Skeletal muscle tissue (tissue), 4 donors: Measurements from ENCODE around the gene LCNL1. TPM values are rescaled to one million over a fixed set of nuclear protein-coding genes. Genes with fewer than 3 reads are reported as not detected.

Source experiments
- H3K27ac ChIP-seq: one replicate; pipeline ENCODE4 v1.7.0; 2013; ENCODE audit warnings: mild to moderate bottlenecking, low read depth, low read length, inconsistent platforms
- H3K27me3 ChIP-seq, 3 donors: one replicate each; pipeline ENCODE4 v1.7.0; 2013; ENCODE audit warnings: low read length in 3 of 3; ENCODE audit not compliant: control insufficient read depth in 3 of 3, insufficient read depth in 3 of 3
- H3K36me3 ChIP-seq, 3 donors: one replicate each; pipeline ENCODE4 v1.7.0; 2013; ENCODE audit warnings: low read length in 3 of 3; ENCODE audit not compliant: control insufficient read depth in 3 of 3, insufficient read depth in 3 of 3
- H3K4me1 ChIP-seq, 3 donors: one replicate each; pipeline ENCODE4 v1.7.0; 2013; ENCODE audit warnings: low read length in 3 of 3, mild to moderate bottlenecking in 3 of 3; ENCODE audit not compliant: control insufficient read depth in 3 of 3, insufficient read depth in 3 of 3
- H3K4me3 ChIP-seq, 3 donors: one replicate each; pipeline ENCODE4 v1.7.0; 2013; ENCODE audit warnings: low read length in 3 of 3
- H3K9ac ChIP-seq, 3 donors: one replicate each; pipeline ENCODE4 v1.7.0; 2013; ENCODE audit warnings: low read length in 3 of 3, mild to moderate bottlenecking in 3 of 3, moderate library complexity in 2 of 3, low read depth in 1 of 3
- H3K9me3 ChIP-seq, 3 donors: one replicate each; pipeline ENCODE4 v1.7.0; 2013; ENCODE audit warnings: low read length in 3 of 3; ENCODE audit not compliant: control insufficient read depth in 3 of 3
- total RNA-seq: library from RNA; depleted of rRNA; stranded (reverse); fragments of >200 nt; gene quantifications from one replicate; pipeline ENCODE4 v1.2.3, GENCODE V29; 2014
- donor health status: Osteomylitis.

The LCNL1 gene
- total RNA-seq, 1 donor from 2014 or later = under 0.01 TPM

- Histone ChIP-seq H3K27me3 (no peaks in the 10 kb centered on the region), H3K4me3 (peak overlapping the region in 1 of 3 donors; percentile 90), H3K27ac (peak overlapping the region; percentile 97), H3K36me3 (peaks cover 25 to 32% (median 29%) of the 10 kb centered on the region in 3 donors), H3K4me1 (peaks cover 35 to 62% (median 50%) of the 10 kb centered on the region in 3 donors), H3K9me3 (peaks cover 0 to 2% (median 0%) of the 10 kb centered on the region in 3 donors), H3K9ac (peak overlapping the region in 1 of 3 donors; percentile 98)
These were observed 41.3 kb upstream of the LCNL1 start for GRCh38 chr9:136941231-136942111.

GRCh38 chr9:136942112-136942880 is 40.5 kb upstream of the LCNL1 start:
- Histone ChIP-seq H3K27me3 (no peaks in the 10 kb centered on the region), H3K4me1 (peaks cover 37 to 71% (median 58%) of the 10 kb centered on the region in 3 donors), H3K27ac (peak overlapping the region; percentile 97), H3K9me3 (peaks cover 0 to 2% (median 0%) of the 10 kb centered on the region in 3 donors), H3K9ac (peak overlapping the region in 2 of 3 donors; percentile 93 to 98), H3K36me3 (peaks cover 25 to 32% (median 29%) of the 10 kb centered on the region in 3 donors), H3K4me3 (peak overlapping the region in 2 of 3 donors; percentile 85 to 90)

GRCh38 chr9:136942881-136943230 is 39.9 kb upstream of the LCNL1 start:
- Histone ChIP-seq H3K4me1 (peaks cover 42 to 71% (median 64%) of the 10 kb centered on the region in 3 donors), H3K27me3 (no peaks in the 10 kb centered on the region), H3K4me3 (peak overlapping the region in 2 of 3 donors; percentile 85 to 90), H3K9ac (peak overlapping the region in 2 of 3 donors; percentile 93 to 98), H3K27ac (peak overlapping the region; percentile 97), H3K9me3 (peaks cover 0 to 2% (median 0%) of the 10 kb centered on the region in 3 donors), H3K36me3 (peaks cover 25 to 32% (median 26%) of the 10 kb centered on the region in 3 donors)

- Histone ChIP-seq H3K36me3 (peaks cover 25 to 32% (median 26%) of the 10 kb centered on the region in 3 donors), H3K4me3 (peak overlapping the region; percentile 75 to 90 (median 85)), H3K9me3 (peaks cover 0 to 2% (median 0%) of the 10 kb centered on the region in 3 donors), H3K27ac (peak overlapping the region; percentile 97), H3K4me1 (peaks cover 46 to 74% (median 68%) of the 10 kb centered on the region in 3 donors), H3K27me3 (no peaks in the 10 kb centered on the region), H3K9ac (peak overlapping the region; percentile 88 to 98 (median 93))
These were observed 39.2 kb upstream of the LCNL1 start for GRCh38 chr9:136943291-136944211.

GRCh38 chr9:136944212-136944518 is 38.6 kb upstream of the LCNL1 start:
- Histone ChIP-seq H3K9ac (peak overlapping the region; percentile 88 to 98 (median 93)), H3K27ac (peak overlapping the region; percentile 97), H3K27me3 (no peaks in the 10 kb centered on the region), H3K4me1 (peaks cover 46 to 73% (median 68%) of the 10 kb centered on the region in 3 donors), H3K4me3 (peak overlapping the region; percentile 75 to 90 (median 85)), H3K36me3 (peaks cover 25 to 32% (median 26%) of the 10 kb centered on the region in 3 donors), H3K9me3 (peaks cover 0 to 2% (median 0%) of the 10 kb centered on the region in 3 donors)

- Histone ChIP-seq H3K27ac (peak within 1 kb of the TSS; percentile 97), H3K9ac (peak within 1 kb of the TSS; percentile 88 to 98 (median 93)), H3K4me1 (peaks cover 42 to 71% (median 62%) of the 10 kb centered on the region in 3 donors), H3K4me3 (peak within 1 kb of the TSS; percentile 75 to 90 (median 85)), H3K36me3 (peaks cover 25 to 32% (median 26%) of the 10 kb centered on the region in 3 donors), H3K9me3 (peaks cover 0 to 2% (median 0%) of the 10 kb centered on the region in 3 donors), H3K27me3 (no peaks in the 10 kb centered on the region)
These were observed 38.1 kb upstream of the LCNL1 start, which contains the start of the genes C8G and FBXW5 for GRCh38 chr9:136944519-136945332. C8G (plus strand) TSS chr9:136945243; CDS start chr9:136945321, 78 bp downstream. FBXW5 (minus strand) TSS chr9:136944738; CDS start chr9:136944083, 655 bp downstream.

- H3K9me3 ChIP-seq = peaks cover 0 to 2% (median 0%) of the 10 kb centered on the region in 3 donors
- H3K27ac ChIP-seq = no peak overlapping the region
- H3K27me3 ChIP-seq = no peaks in the 10 kb centered on the region
- H3K36me3 ChIP-seq = peaks cover 21 to 28% (median 21%) of the 10 kb centered on the region in 3 donors
- peaks cover 38 to 69% (median 62%) of the 10 kb centered on the region in 3 donors for H3K4me1 ChIP-seq
- H3K4me3 ChIP-seq = no peak overlapping the region
- H3K9ac ChIP-seq = peak overlapping the region in 1 of 3 donors; percentile 40
These were observed 37.2 kb upstream of the LCNL1 start for GRCh38 chr9:136945333-136946227.
